Measurements from ENCODE around the gene NIPBL.
"Not testable (repeated sequence)": the region's sequence is repeated elsewhere in the genome, so short reads cannot be mapped to it uniquely, and the experiment has no call there.

NIPBL gene

DNA sequence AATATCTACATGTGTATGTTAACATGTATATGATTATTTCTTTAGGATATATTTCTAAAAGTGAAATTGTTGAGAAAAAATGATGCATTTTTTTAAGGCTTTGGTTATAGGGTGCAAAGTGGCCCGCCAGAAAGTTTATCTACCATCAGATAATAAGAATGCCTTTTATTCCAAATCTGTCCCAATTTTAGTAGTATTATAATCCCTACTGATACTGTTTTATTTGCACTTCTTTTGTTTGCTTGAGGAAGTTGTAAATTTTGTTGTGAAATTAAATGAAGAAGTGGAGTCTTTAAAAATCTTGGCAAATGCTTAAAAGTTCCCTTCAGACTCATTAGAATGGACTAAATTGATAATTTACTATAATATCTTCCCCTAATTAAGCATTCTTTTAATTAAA, 73.0 kb downstream of the NIPBL start:
- no peak for DNase-seq

DNA sequence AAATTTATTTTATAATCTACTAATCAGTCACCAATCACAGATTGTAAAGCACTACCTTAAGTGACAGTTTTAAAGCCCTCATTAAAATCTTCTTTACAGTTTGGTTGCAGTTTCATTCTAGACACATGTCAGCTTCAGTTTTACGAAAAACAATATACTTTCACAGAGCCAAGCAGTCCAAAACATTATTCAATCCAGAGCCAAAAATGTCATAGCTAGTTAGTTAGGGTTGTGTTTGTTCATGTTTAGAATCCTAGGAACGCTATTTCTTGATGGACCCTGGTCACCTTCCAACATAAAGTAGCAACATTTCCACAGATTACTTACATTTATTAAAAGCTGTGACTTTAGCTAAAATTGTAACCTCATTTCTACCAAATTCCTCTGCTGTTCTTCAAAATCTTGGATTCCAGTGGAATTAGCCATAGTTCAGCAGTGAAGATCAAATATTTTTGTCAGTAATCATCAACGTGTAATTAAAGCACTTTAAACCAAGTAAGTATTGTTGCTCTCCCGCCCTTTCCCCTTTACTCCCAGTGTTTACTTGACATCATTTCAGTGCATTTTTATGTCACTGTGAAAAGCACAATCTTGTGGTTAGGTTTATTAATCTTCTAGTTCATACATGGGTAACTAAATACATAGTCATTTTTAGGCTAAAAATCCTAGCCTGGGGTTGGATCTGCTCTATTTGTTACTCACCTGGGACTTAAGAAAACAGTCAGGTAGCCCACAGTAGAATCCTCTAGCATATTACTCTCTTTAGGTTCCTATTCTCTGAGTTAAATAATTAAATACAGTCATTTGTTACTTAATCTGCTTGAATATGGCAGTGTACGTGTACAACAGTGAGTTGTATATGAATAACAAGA, 74.3 kb downstream of the NIPBL start:
- no peak for DNase-seq

- no peak for DNase-seq
These were observed 76.5 kb downstream of the NIPBL start for GRCh38 chr5:36953043-36953442.

- DNase-seq: no peak
These were observed 81.5 kb downstream of the NIPBL start for GRCh38 chr5:36957953-36958537.

GRCh38 chr5:36958612-36959011, 82.0 kb downstream of the NIPBL start:
- DNase-seq: no peak

DNA sequence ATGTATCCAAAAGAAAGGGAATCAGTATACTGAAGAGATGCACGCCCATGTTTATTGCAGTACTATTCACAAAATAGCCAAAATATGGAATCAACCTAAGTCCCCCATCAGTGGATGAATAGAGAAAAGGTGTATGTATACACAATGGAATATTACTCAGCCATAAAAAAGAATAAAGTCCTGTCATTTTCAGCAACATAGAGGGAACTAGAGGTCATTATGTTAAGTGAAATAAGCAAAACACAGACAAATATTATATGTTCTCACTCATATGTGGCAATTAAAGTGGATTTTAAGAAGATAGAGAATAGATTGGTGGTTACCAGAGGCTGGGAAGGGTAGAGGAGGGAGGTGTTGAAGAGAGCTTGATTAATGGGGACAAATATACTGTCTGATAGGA, 88.6 kb downstream of the NIPBL start:
- DNase-seq: no peak

DNA sequence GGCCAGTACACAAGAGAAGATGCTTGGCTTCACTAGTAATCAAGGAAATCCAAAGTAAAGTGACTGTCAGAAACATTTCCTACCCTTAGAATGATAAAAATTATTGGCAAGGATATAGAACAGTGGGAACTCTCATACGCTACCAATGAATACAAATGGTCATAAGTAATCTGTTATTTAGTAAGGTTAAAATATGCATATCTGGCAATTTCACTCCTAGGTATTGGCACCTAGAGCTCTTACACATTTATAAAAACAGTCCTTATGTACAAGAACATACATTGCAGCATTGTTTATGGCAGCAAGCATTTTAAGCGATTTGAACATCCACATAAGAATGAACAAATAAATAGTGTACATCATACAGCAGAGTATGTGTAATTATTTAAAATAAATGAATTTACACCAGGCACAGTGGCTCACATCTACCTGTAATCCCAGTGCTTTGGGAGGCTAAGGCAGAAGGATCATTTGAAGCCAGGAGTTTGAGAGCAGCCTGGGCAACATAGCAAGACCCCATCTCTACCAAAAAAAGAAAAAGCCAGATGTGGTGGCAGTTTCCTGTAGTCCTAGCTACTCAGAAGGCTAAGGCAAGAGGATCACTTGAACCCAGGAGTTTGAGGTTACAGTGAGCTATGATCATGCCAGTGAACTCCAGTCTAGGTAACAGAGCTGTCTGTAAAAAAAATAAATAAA, 93.3 kb downstream of the NIPBL start:
- DNase-seq: no peak

DNA sequence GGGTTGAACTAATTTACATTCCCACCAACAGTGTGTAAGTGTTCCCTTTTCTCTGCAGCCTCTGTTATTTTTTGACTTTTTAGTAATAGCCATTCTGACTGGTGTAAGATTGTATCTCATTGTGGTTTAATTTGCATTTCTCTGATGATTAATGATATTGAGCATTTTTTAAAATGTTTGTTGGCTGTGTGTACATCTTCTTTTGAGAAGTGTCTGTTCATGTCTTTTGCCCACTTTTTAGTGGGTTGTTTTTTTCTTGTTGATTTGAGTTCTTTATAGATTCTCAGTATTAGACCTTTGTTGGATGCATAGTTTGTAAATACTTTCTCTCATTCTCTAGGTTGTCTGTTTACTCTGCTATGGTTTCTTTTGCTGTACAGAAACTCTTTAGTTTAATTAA, 101.6 kb downstream of the NIPBL start:
- no peak for DNase-seq

DNA sequence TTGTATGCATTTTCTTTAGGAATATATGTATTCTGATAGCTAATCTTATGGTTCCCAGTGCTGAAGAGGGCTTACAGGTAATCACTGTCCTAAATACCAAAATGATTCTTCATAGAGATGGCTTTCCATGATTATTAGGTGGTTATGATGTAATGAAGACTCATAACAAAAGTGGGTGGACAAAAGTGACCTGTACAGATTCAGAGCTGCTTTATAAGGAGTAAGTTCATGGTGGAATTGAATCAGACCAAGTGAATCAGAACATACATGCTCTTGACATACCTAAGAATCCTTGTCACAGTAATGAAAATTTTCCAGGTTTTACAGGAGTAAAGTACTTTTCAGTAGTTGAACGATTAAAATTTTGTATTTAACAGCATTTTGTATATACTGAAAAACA, 105.6 kb downstream of the NIPBL start:
- no peak for DNase-seq

- DNase-seq: no peak
These were observed 108.8 kb downstream of the NIPBL start for GRCh38 chr5:36985387-36985786.

GRCh38 chr5:36988396-36988795, 111.8 kb downstream of the NIPBL start:
- no peak for DNase-seq

DNA sequence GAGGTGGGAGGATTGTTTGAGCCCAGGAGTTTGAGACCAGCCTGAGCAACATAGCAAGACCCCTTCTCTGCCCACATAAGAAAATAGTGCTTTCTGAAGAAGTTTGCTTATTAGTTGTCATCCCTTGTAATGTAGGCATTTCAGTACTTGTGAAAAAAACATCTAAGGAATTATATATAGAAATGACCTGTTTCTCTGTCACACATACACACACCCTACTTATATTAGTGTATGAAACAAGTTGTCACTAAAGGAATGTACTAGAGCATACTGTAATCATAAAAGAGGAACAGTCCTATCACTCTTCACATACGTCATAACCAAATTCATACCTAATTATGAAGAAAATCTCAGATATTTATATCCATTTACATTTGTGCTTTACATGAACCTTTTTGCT, 122.0 kb downstream of the NIPBL start:
- no peak for DNase-seq

- DNase-seq: no peak
These were observed 125.7 kb downstream of the NIPBL start for GRCh38 chr5:37002176-37002751.

GRCh38 chr5:37005252-37005651, 128.7 kb downstream of the NIPBL start:
- no peak for DNase-seq

DNA sequence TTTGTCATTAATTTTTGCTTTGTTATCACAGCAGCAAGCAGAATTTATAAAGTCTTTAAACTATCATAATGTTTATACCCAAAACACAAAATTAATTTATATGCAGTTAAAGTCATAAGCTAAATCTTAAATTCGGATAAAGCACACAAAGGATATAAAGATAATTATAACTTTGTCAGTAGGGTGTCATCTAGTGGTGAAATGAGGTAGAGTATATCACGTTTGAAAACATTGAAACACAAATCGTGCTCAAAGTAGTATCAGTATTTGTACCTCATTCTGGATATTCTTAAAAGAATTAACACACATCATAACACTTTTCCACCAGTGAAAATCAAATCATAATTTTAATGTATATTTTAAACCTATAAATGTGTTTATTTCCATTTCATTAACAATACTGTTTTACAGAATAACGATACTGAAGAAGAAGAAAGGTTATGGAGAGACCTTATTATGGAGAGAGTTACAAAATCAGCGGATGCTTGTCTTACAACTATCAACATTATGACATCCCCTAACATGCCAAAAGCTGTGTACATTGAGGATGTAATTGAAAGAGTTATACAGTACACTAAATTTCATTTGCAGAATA, 129.5 kb downstream of the NIPBL start:
- DNase-seq: no peak

- not testable (repeated sequence) for DNase-seq
These were observed 136.6 kb downstream of the NIPBL start for GRCh38 chr5:37013181-37013580.

- no peak for DNase-seq
These were observed 137.8 kb downstream of the NIPBL start for GRCh38 chr5:37014321-37014720.

- no peak for DNase-seq
These were observed 139.5 kb downstream of the NIPBL start for GRCh38 chr5:37015795-37016666.

DNA sequence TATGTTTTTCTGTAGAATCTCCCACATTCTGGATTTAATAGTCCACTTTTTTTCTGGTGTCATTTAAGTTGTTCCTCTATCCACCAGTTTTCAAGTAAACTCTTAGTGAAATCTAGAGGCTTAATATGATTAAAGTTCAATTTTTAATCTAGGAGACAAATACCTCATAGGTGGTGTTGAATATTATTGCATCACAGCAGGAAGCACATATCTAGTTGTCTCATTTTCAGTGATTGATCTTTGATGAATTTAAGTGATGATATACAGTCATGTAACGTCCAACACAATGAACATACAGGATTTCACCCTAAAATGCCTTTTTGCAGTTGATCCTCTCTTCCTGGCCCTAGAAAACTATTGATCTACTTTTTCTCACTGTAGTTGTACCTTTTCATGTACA, 152.3 kb downstream of the NIPBL start:
- no peak for DNase-seq

- DNase-seq: no peak
These were observed 152.9 kb downstream of the NIPBL start for GRCh38 chr5:37029436-37029835.

- DNase-seq: no peak
These were observed 158.4 kb downstream of the NIPBL start for GRCh38 chr5:37034955-37035354.

GRCh38 chr5:37037840-37038239, 161.3 kb downstream of the NIPBL start:
- no peak for DNase-seq
